ENCODE data around the gene ZFAND4.
"Not testable (repeated sequence)": the region's sequence is repeated elsewhere in the genome, so short reads cannot be mapped to it uniquely, and the experiment has no call there.

Gene ZFAND4

DNA sequence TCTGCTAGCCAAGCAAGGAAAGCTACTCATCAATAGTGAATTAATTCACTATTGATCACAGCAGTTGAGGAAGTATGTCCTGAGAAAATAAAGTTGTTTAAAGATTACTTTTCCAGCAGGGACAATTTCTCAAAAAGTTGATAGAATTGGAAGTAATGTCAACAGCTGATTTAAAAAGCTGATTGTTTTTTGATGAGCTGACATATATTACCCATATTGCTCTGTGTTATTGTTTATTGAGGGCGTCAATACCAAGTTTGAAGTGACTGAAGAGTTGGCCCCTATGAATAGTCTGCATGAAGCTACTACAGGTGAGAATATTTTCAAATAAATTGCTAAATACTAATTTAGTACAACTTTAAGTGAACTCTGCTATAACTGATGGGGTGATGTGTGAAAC is 28.0 kb downstream of the ZFAND4 start:
- no peak for DNase-seq (ENCODE audit: extremely low read depth in 1 of 2, low read depth in 1 of 2)

DNA sequence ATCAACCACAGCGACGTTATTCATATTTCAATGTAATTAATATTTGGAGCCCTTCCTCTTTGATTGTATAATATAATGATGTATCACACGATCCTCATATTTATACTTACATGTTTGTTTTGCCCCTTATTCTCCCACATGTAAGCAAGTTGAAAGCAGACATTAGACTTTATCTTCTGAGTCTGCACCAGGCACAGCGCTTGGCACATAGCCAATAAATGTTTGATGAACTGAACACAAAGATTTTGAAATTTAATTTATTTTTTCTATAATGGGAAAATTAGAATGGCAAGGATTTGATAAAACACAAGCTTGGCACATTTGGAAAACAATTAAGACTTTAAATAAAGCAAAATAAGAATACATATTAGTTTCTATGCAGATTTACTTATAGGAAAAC is 31.6 kb downstream of the ZFAND4 start:
- DNase-seq (ENCODE audit: extremely low read depth in 1 of 2, low read depth in 1 of 2): no peak

DNA sequence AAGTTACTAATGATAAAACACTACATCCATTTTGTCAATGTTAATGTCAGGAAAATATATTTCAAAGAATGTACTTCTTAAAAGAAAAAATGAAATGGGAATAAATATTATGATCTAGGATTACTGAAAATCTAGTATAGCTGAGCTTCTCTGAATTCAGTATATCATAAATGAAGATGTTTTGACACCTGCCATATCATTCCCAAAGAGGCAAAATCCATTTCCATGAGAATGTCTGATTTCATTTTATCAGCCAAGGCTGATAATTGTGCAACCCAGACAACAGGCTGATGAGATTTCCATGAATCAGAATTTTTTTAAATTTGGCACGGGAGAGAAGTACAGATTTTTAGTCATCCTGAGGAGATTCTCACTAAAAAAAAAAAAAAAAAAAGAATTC is 32.5 kb downstream of the ZFAND4 start:
- DNase-seq (ENCODE audit: extremely low read depth in 1 of 2, low read depth in 1 of 2): no peak

DNA sequence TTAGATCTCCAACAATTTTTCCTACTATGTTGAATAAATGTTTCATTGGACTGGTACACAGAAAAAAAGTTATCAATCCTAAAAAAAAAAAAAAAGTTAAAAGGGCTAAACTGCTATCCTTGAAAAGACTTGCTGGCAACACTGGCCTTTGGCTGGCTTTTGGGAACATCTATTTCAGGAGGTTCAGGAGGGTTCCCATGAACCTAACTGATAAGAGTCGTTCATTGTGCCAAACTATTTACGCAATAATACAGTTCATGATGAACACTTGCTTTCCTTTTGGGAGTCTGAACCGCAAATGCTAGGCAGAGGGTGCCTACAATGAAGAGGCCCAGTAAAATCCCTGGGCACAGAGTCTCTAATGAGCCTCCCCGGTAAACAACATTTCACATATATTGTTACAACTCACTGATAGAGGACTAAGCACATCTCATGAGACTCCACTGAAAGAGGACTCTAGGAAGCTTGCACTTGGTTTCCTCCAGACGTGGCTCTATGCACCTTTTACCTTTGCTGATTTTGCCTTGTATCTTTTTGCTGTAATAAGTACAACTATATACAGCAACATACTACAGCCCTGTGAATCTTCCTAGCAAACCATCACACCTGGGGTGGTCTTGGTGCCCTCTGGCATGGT is 45.0 kb downstream of the ZFAND4 start:
- DNase-seq (ENCODE audit: extremely low read depth in 1 of 2, low read depth in 1 of 2): no peak

DNA sequence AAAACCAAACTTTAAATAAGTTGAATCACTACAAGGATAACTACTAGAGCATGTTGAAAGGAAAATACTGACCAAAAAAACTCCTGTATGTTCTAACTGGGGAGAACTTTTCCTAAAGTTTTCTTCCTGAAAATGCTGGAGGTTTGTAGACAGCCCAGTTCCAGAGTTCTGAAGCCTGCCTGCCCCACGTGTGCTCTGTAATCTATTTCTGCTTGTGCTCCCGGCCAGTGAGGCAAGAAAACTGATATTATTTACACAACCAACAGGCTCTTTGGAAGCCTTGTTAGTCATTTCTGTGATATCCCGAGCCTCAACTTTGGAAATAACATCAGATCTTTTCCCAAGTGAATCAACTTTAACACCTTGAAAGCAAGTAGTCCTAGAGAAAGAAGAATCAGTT is 46.7 kb downstream of the ZFAND4 start:
- DNase-seq (ENCODE audit: extremely low read depth in 1 of 2, low read depth in 1 of 2): no peak

DNA sequence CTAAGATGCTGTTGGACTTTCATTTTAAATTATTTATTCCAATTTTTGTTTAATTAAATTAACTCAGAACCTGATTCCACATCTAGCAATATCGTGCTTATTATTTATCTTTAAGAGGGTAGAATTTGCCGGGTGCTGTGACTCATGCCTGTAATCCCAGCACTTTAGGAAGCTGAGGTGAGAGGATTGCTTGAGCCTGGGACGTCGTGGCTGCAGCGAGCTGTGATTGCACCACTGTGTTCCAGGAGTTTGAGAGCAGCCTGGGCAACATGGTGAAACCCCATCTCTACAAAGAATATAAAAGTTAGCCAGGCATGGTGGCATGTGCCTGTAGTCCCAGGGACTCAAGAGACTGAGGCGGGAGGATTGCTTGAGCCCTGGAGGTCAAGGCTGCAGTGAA is 47.8 kb downstream of the ZFAND4 start:
- DNase-seq (ENCODE audit: extremely low read depth in 1 of 2, low read depth in 1 of 2): no peak

DNA sequence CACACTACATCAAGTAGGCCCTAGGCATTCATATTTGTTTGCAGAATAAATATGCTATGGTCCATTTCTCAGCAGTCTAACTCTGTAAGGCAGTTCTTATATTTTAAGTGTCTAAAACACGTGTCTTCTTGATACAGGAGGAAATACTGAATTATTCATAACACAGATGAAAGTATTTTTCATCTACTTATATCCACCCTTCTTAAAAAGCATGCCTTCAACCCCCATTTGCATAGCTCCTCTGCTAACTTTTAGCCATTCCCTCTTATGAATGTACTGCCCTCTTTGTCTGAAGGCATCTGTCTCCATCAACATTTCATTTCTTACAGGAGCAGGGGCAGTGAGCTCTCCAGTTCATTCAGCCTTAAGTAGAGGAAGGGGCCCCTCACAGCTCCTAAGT is 57.7 kb downstream of the ZFAND4 start:
- DNase-seq (ENCODE audit: extremely low read depth in 1 of 2, low read depth in 1 of 2): no peak

DNA sequence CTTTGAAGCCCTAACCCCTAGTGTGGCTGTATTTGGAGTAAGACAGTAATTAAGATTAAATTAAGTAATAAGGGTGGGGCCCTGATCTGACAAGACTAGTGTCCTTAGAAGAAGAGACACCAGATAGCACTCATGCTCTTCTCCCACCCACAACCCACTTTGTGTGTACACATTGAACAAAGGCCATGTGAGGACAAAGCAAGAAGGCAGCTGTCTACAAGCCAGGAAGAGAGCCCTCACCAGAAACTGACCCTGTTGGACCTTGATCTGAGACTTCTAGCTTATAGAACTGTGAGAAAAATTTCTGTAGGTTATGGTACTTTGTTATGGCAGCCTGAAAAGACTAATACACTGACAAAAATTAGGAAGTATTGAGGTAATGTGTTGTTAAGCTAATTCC is 59.8 kb downstream of the ZFAND4 start:
- DNase-seq (ENCODE audit: extremely low read depth in 1 of 2, low read depth in 1 of 2): no peak

DNA sequence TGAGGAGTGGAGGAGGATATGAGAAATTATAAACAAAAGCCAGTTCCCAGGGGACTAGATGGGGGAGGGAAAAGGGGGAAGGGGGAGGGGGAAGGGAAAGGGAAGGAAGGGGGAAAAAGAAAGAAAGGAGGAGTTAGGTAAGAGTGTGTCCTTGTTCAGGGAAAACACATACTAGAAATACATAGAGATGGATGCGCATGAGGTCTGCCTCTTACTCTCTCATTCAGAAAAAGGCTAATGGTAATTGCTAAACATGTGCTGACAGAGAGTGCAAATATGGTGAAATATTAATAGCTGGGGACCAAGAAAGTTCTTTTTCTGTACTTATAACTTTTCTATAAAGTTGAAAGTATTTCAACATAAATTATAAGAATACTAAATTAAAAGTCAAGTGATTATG is 64.5 kb downstream of the ZFAND4 start:
- DNase-seq (ENCODE audit: extremely low read depth in 1 of 2, low read depth in 1 of 2): no peak

DNA sequence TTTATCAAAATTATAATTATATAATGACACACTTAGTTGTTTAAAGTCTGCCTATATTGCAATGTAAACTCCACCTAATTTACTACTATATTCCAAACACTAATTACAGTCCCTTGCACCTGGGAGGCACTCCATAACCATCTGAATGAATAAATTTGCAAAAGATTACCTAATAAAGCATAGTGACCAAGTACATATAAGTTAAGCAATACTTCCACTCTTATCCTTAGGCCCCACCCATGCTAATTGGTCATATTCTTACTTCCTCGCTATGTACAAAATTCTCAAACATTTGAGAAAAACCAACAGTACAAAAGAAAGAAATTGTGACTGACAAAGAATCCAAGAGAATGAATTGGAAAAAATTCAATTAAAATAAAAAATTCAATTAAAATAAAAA is 65.3 kb downstream of the ZFAND4 start:
- no peak for DNase-seq (ENCODE audit: extremely low read depth in 1 of 2, low read depth in 1 of 2)

DNA sequence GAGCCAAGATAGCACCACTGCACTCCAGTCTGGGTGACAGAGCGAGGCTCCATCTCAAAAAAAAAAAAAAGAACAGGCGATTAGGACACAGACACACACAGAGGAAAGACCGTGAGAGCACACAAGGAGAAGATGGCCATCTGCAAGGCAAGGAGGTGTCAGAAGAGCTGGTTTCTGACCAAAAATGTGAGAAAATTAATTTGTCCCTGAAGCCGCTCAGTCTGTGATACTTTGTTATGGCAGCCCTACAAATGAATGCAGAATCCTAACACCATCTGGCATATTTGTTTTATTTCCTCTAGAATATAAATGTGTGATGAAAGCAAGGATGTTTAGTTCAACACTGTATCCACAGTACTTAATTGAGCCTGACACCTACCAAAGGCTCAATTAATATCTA is 69.7 kb downstream of the ZFAND4 start:
- no peak for DNase-seq (ENCODE audit: extremely low read depth in 1 of 2, low read depth in 1 of 2)

DNA sequence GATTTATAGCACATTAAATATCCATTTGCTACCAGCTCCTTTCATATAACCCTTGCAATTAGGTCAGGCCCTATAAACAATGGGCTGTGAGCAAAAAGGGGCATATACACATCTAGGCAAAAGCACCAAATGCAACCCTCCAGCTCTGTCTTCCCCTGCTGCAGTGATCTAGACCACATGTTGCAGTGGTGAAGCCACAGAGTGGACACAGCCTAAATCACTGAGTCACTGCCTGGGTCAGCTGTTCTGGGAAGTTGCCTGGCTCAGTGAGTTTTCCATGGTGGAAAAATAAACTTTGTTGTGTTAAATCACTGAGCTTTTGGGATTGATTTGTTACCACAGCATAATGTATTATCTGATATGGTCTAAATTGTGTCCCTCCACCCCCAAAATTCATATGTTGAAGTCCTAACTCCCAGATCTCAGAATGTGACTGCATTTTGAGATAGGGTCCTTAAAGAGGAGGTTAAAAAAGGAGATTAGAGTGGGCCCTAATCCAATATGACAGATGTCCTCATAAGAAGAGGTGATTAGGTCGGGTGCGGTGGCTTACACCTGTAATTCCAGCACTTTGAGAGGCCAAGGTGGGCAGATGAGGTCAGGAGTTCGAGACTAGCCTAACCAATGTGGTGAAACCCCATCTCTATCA is 70.4 kb downstream of the ZFAND4 start:
- no peak for DNase-seq (ENCODE audit: extremely low read depth in 1 of 2, low read depth in 1 of 2)

DNA sequence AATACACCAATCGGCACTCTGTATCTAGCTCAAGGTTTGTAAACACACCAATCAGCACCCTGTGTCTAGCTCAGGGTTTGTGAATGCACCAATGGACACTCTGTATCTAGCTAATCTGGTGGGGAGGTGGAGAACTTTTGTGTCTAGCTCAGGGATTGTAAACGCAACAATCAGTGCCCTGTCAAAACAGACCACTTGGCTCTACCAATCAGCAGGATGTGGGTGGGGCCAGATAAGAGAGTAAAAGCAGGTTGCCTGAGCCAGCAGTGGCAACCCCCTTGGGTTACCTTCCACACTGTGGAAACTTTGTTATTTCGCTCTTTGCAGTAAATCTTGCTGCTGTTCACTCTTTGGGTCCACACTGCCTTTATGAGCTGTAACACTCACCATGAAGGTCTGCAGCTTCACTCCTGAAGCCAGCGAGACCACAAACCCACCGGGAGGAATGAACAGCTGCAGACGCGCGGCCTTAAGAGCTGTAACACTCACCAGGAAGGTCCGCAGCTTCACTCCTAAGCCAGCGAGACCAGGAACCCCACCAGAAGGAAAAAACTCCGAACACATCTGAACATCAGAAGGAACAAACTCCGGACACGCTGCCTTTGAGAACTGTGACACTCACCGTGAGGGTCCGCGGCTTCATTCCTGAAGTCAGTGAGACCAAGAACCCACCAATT is 71.2 kb downstream of the ZFAND4 start:
- not testable (repeated sequence) for DNase-seq (ENCODE audit: extremely low read depth in 1 of 2, low read depth in 1 of 2)

DNA sequence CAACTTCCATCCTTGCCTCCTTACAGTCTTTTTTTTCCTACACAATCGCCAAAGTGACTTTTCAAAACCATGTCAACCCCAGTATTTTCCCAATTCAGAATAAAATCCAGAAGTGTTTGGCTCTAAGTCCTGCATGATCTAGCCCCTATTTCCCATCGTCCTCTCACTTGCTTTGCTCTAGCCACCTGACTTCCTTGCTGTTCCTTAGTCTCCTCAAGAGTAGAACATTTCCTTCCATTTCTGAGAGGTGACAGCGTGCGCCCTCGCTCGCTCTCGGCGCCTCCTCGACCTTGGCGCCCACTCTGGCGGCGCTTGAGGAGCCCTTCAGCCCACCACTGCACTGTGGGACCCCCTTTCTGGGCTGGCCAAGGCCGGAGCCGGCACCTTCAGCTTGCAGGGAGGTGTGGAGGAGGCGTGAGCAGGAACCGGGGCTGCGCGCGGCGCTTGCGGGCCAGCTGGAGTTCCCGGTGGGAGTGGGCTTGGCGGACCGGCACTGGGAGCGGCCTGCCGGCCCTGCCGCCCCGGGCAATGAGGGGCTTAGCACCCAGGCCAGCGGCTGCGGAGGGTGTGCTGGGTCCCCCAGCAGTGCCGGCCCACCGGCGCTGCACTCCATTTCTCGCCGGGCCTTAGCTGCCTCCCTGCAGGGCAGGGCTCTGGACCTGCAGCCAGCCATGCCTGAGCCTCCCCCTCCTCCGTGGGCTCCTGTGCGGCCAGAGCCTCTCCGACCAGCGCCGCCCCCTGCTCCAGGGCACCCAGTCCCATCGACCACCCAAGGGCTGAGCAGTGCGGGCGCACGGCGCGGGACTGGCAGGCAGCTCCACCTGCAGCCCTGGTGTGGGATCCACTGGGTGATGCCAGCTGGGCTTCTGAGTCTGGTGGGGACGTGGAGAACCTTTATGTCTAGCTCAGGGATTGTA is 72.0 kb downstream of the ZFAND4 start:
- not testable (repeated sequence) for DNase-seq (ENCODE audit: extremely low read depth in 1 of 2, low read depth in 1 of 2)

DNA sequence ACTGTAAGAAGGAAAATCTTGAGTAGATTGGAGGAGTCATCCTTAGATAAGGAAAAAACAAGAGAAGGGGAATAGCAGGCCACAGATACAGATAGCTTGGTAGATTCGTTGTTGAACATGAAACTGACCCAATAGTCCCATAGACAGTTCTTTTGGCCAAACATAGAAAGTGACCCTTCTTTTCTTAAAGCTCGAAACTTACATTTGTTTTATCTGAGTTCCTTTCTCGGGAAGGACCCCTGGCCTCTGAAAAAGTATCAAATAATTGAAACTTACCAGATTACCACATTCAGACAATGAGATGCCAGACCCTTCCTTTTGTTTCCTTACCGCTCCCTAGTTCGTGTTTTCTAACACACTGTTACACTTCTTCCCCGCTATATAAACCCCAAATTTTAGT is 72.9 kb downstream of the ZFAND4 start:
- DNase-seq (ENCODE audit: extremely low read depth in 1 of 2, low read depth in 1 of 2): no peak

DNA sequence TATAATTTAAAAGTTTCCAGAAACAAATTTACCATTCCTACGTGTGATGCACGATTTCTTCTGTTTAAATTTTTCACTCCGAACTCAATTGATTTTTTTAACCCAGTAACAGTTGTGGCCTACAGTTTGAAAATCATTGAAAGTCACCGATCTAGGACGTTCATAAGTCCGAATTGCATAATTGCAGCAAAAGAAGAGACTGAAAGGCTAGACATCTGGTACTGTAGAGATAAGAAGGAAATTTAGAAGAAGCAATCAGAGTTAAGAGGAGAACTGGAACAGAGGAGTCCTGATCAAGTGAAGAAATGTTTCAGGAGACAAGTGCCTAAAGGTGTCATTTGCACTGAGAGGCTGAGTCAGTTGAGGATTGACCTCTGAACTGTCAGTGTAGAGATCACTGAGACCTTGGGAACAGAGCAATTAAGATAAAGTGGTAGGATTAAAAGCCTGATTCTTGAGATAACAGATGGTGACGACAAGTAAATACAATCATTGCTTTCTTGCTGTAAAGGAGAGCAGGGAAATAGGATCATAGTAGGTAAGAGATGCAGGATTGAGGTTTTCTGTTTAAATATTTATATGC is 73.5 kb downstream of the ZFAND4 start:
- DNase-seq (ENCODE audit: extremely low read depth in 1 of 2, low read depth in 1 of 2): no peak

DNA sequence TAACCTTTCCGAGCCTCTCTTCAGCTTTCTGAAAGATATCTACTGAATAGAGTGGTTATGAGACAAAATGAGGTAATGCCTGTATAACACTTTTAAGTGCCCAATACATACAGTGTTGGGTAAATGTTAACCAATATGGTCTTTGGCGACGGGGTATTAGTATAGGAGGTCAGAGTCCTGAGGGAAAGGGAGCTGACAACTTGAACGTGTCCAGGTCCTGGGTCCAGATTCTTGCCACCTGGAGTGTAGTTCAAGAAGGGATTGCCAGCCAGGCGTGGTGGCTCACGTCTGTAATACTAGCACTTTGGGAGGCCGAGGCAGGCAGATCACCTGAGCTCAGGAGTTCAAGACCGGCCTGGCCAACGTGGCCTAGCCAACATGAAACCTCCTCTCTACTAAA is 76.0 kb downstream of the ZFAND4 start:
- DNase-seq (ENCODE audit: extremely low read depth in 1 of 2, low read depth in 1 of 2): no peak

DNA sequence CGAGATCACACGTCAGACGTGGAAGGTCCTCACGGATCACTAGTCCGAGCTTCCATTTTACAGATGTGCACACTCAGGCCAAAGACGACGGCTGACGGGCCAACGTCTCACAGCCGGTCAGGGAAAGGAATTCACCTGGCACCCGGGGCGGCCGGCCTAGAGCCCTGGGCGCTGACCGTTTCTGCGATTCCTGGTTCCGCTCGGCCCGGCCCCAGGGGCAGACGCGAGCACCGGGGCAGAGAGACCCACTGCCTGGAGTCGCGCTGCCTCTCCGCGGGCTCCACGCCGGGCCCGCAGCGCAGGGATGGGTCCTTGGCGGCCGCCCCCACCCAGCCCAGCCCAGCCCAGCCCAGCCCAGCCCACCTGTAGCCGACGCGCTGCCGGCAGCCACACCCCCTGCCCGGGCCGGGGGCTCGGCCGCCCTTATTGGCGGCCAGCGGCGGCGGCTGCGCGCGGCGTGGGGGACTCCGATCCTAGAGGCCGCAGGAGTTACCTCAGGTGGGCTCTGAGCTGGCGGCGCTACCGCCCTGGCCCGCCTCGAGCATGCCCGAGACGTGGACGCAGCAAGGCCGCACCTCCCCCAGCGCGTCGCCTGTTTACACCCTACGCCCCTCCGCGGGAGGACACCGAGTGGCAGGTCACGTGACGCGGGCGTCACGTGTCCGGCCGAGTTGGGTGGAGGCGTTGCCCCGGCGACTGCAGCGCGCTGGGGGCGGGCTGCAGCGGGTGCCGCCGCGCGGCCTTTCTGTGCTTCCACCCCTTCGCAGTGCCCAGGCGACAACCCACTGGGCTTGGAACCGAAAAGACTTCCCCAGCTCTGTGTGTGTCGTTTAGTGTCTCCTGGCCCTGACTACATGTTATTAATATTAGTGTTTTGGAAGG is 78.1 kb downstream of the ZFAND4 start:
- DNase-seq (ENCODE audit: extremely low read depth in 1 of 2, low read depth in 1 of 2): peak; percentile 78 to 80

DNA sequence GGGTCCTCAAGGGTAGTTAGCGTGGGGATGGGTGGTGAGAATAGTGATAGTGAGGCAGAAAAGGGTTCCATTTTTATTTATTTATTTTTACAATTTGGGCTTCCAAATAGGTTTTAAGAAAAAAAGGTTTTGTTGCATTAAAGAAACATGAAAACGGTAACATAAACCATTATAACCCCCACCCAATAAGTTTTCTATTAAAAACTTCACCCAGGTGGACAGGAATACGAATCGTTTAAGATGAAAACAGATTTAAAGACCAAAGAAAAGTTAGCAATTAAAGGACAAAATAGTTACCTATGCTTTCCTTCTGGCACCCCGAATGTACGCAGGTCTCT is 78.7 kb downstream of the ZFAND4 start:
- DNase-seq (ENCODE audit: extremely low read depth in 1 of 2, low read depth in 1 of 2): no peak

DNA sequence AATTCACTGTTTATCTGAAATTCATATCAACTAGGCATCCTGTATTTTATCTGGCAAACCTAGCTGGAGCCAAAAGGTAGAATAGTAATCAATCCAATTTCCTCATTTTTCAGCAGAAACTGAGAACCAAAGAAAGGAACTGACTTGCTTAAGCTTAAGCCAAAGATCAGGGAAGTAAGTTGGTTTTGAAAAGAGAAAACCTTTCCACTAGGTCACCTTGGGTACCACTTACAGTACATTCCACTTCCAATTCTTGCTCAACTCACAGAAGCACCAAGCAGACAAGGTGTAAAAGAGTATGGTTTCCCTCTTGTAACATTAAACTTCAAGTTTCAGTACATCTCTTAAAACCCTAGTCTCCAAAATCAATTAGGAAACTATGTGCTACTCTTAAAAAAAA is 79.6 kb downstream of the ZFAND4 start:
- no peak for DNase-seq (ENCODE audit: extremely low read depth in 1 of 2, low read depth in 1 of 2)

All from stimulated activated CD8-positive, alpha-beta memory T cell treated with anti-CD3 and anti-CD28 coated beads, Interleukin-7, amount 100 ng/mL, for 48 hours (primary cell).